Measurements from ENCODE around the gene ZNF521.

ZNF521 gene

GRCh38 chr18:25314151-25314837, 37.7 kb downstream of the ZNF521 start:
- ATAC-seq (no peak), DNase-seq (ENCODE audit: low spot score in 2 of 2) (no peak)
- no peaks in the 10 kb centered on the region for H3K9me3 Mint-ChIP-seq
- no peak overlapping the region for H3K4me3 Mint-ChIP-seq
- no peaks in the 10 kb centered on the region for H3K4me1 Mint-ChIP-seq
- no peak overlapping the region for H3K27ac Mint-ChIP-seq
- H3K36me3 Mint-ChIP-seq: no peaks in the 10 kb centered on the region

DNA sequence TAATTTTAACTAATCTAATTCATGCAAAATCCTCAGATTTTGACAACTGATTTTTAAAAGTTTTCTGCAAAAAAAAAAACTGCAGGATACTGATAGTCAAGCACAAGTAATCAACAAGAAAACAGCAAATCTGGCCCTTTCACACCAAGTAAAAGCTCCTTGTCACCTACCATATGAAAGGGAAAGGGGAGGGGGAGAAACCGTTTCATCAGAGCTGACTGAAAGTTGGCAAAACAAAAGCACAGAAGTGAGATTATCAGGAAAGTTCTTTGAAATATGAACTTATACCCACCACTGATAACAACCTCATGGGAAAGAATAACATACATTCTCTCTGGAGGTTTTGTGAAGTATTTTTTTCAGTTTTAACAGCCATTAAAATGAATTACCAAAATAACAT, 38.7 kb downstream of the ZNF521 start:
- no peak for DNase-seq (ENCODE audit: low spot score in 2 of 2)
- no peaks in the 10 kb centered on the region for H3K4me1 Mint-ChIP-seq
- ATAC-seq: no peak

DNA sequence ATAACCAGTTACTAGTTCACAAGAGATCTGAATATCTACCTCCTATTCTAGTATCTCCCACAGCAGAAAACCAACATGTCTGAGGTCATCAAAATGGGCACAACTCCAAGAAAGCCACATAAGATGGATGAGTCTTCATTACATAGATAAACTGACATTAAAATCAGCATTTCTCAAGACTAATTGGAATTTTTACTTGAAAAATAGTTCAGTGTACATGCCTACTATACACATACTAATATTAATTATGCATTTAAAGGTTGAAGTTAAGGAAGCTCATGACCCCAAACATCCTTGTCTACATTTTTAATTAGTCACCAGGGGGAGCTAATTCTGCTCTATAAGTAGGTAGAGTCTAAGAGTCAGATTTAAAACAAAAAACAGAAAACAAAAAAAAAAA, 41.9 kb downstream of the ZNF521 start:
- no peak overlapping the region for H3K4me3 Mint-ChIP-seq
- H3K27ac Mint-ChIP-seq: no peak overlapping the region
- no peaks in the 10 kb centered on the region for H3K36me3 Mint-ChIP-seq
- ATAC-seq: no peak
- H3K4me1 Mint-ChIP-seq: no peaks in the 10 kb centered on the region
- H3K9me3 Mint-ChIP-seq: no peaks in the 10 kb centered on the region
- DNase-seq (ENCODE audit: low spot score in 2 of 2): no peak

More for the DNA sequence above, 38.7 kb downstream of the ZNF521 start:
- Mint-ChIP-seq H3K9me3 (no peaks in the 10 kb centered on the region), H3K36me3 (no peaks in the 10 kb centered on the region), H3K27ac (no peak overlapping the region), H3K4me3 (no peak overlapping the region)

DNA sequence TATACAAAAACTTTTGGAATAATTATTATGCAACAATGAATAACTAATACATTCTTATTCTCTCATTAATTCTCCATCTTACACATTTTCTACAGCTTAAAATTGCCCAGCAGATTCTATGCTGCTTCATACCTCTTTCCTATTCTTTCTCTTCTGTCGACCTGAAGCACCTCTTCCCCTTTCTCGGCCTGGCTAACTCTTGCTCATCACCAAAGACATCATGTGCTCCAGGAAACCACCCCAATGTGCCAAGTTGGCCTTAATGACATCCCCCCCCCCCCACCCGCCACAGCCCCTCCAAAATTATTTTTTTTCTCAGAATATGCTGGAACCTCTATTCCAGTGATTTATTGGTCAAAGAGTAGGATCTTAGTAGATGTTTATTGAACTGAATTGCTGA, 43.6 kb downstream of the ZNF521 start:
- Mint-ChIP-seq H3K9me3 (no peaks in the 10 kb centered on the region), H3K4me1 (no peaks in the 10 kb centered on the region), H3K36me3 (no peaks in the 10 kb centered on the region), H3K27ac (no peak overlapping the region), H3K4me3 (no peak overlapping the region)
- ATAC-seq: no peak
- no peak for DNase-seq (ENCODE audit: low spot score in 2 of 2)

GRCh38 chr18:25307192-25307591, 44.8 kb downstream of the ZNF521 start:
- H3K9me3 Mint-ChIP-seq: no peaks in the 10 kb centered on the region
- ATAC-seq: no peak
- H3K27ac Mint-ChIP-seq: no peak overlapping the region
- H3K4me3 Mint-ChIP-seq: no peak overlapping the region
- H3K4me1 Mint-ChIP-seq: no peaks in the 10 kb centered on the region
- no peaks in the 10 kb centered on the region for H3K36me3 Mint-ChIP-seq
- no peak for DNase-seq (ENCODE audit: low spot score in 2 of 2)

- ATAC-seq: no peak
- no peaks in the 10 kb centered on the region for H3K4me1 Mint-ChIP-seq
- no peaks in the 10 kb centered on the region for H3K9me3 Mint-ChIP-seq
- no peak overlapping the region for H3K4me3 Mint-ChIP-seq
- H3K36me3 Mint-ChIP-seq: no peaks in the 10 kb centered on the region
- DNase-seq (ENCODE audit: low spot score in 2 of 2): no peak
- no peak overlapping the region for H3K27ac Mint-ChIP-seq
Observed at GRCh38 chr18:25306671-25307070, 45.3 kb downstream of the ZNF521 start.

DNA sequence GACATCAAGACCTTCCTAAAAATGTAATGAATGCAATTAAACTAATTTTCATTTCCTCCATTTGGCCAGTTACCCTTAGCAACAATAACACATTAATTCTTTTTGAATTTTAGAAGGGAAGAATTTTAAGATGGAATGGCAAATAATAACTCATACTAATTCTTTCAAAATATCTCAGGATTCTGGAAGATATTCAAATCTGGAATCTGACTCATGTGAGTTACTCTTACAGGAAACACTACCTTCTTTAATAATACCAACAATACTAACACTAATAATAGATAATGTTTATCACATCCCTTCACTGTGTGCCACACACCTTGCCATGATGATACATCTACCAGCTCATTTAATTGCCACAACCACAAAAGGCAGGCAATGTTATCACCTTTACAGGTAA, 46.4 kb downstream of the ZNF521 start:
- no peak overlapping the region for H3K4me3 Mint-ChIP-seq
- no peak for DNase-seq (ENCODE audit: low spot score in 2 of 2)
- no peak for ATAC-seq
- H3K36me3 Mint-ChIP-seq: no peaks in the 10 kb centered on the region
- no peak overlapping the region for H3K27ac Mint-ChIP-seq
- no peaks in the 10 kb centered on the region for H3K9me3 Mint-ChIP-seq
- no peaks in the 10 kb centered on the region for H3K4me1 Mint-ChIP-seq

DNA sequence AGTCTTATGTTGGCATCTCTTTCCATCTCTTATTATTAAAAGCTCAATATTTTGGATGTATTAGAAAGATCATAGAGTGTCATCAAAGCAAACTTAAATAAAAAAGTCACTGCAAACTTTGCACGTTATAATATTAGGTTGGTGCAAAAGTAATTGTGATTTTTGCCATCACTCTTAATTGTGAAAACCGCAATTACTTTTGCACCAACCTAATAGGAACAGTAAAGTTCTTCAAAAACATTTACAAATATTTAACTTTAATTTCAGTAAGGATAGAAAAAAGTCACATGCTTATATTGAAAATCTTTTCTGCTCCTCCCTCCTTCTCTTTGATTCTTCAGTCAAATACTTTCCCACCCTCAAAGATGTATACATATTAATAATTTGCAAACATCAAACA, 51.5 kb downstream of the ZNF521 start:
- DNase-seq (ENCODE audit: low spot score in 2 of 2): no peak
- Mint-ChIP-seq H3K27ac (no peak overlapping the region), H3K9me3 (no peaks in the 10 kb centered on the region), H3K4me3 (no peak overlapping the region), H3K36me3 (no peaks in the 10 kb centered on the region), H3K4me1 (no peaks in the 10 kb centered on the region)
- ATAC-seq: no peak

GRCh38 chr18:25299426-25300300, 52.3 kb downstream of the ZNF521 start:
- no peaks in the 10 kb centered on the region for H3K36me3 Mint-ChIP-seq
- no peak for ATAC-seq
- H3K4me3 Mint-ChIP-seq: no peak overlapping the region
- H3K4me1 Mint-ChIP-seq: no peaks in the 10 kb centered on the region
- DNase-seq (ENCODE audit: low spot score in 2 of 2): no peak
- no peaks in the 10 kb centered on the region for H3K9me3 Mint-ChIP-seq
- H3K27ac Mint-ChIP-seq: no peak overlapping the region

- Mint-ChIP-seq H3K36me3 (no peaks in the 10 kb centered on the region), H3K27ac (no peak overlapping the region), H3K4me3 (no peak overlapping the region), H3K9me3 (no peaks in the 10 kb centered on the region), H3K4me1 (no peaks in the 10 kb centered on the region)
- DNase-seq (ENCODE audit: low spot score in 2 of 2) (no peak), ATAC-seq (no peak)
Observed at GRCh38 chr18:25298853-25299274, 53.1 kb downstream of the ZNF521 start.

DNA sequence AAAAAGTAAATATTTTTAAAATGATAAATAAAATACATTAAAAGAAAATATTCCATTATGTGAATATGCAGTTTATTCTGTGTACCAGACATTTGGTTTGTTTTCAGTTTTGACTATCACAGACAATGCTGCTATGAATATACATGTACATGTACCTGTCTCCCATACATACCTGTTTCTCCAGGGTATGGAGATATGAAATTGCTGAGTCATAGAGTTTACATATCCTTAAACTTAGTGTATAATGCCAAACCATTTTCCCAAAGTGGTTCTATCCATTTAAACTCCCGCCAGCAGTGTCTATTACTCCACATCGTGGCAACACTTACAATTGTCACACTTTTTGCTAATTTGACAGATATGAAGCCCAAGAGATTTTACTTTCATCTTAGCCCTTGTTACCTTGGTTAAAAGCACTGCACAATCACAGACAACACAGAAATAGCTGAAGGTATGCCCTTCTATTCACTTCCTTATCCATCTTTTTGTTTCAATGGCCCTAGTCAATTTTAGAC, 56.3 kb downstream of the ZNF521 start:
- no peaks in the 10 kb centered on the region for H3K4me1 Mint-ChIP-seq
- no peak overlapping the region for H3K4me3 Mint-ChIP-seq
- DNase-seq (ENCODE audit: low spot score in 2 of 2) (no peak), ATAC-seq (no peak)
- H3K36me3 Mint-ChIP-seq: no peaks in the 10 kb centered on the region
- no peak overlapping the region for H3K27ac Mint-ChIP-seq
- no peaks in the 10 kb centered on the region for H3K9me3 Mint-ChIP-seq

DNA sequence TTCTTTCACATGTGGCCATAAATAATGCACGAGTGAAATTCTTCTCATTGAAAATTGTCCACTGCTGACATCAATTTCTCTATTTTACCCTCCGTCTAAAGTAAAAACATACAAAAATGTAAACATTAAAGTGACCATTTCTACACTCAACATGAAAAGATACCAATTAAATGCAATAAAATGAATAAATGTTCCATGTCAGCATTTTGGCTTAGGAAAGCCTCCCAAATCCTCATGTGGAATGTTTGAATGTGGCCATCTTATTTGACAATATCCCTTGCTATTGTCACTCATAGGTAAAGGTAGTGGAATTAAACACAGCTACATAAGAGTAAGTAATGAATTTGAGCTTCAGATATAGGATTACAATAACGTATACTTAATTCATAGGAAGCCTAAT, 60.8 kb downstream of the ZNF521 start:
- DNase-seq (ENCODE audit: low spot score in 2 of 2) (no peak), ATAC-seq (no peak)

GRCh38 chr18:25289001-25289631, 62.9 kb downstream of the ZNF521 start:
- ATAC-seq (no peak), DNase-seq (ENCODE audit: low spot score in 2 of 2) (no peak)
- Mint-ChIP-seq H3K4me3 (no peak overlapping the region), H3K36me3 (no peaks in the 10 kb centered on the region), H3K4me1 (no peaks in the 10 kb centered on the region), H3K27ac (no peak overlapping the region), H3K9me3 (no peaks in the 10 kb centered on the region)

More for the DNA sequence above, 60.8 kb downstream of the ZNF521 start:
- Mint-ChIP-seq H3K27ac (no peak overlapping the region), H3K4me3 (no peak overlapping the region), H3K9me3 (no peaks in the 10 kb centered on the region), H3K4me1 (no peaks in the 10 kb centered on the region), H3K36me3 (no peaks in the 10 kb centered on the region)

- Mint-ChIP-seq H3K4me3 (no peak overlapping the region), H3K9me3 (no peaks in the 10 kb centered on the region), H3K4me1 (no peaks in the 10 kb centered on the region), H3K27ac (no peak overlapping the region), H3K36me3 (no peaks in the 10 kb centered on the region)
- no peak for DNase-seq (ENCODE audit: low spot score in 2 of 2)
- ATAC-seq: no peak
Observed at GRCh38 chr18:25288340-25288938, 63.5 kb downstream of the ZNF521 start.

- no peak overlapping the region for H3K27ac Mint-ChIP-seq
- no peak for ATAC-seq
Observed at GRCh38 chr18:25287106-25287505, 64.9 kb downstream of the ZNF521 start.

More at GRCh38 chr18:25287106-25287505, 64.9 kb downstream of the ZNF521 start:
- DNase-seq (ENCODE audit: low spot score in 2 of 2): no peak
- H3K4me1 Mint-ChIP-seq: no peaks in the 10 kb centered on the region
- no peaks in the 10 kb centered on the region for H3K36me3 Mint-ChIP-seq
- H3K4me3 Mint-ChIP-seq: no peak overlapping the region
- H3K9me3 Mint-ChIP-seq: peaks cover 1% of the 10 kb centered on the region
